PC-3 (cell line): ENCODE data around the gene C6orf89. TPM values are rescaled to one million over a fixed set of nuclear protein-coding genes. Genes with fewer than 3 reads are reported as not detected.

Experiments
- ATAC-seq: fragments of 200-7000 bp; cut with Tn5 transposase; 2 replicates; pipeline ENCODE4 v1.9.1; 2020; ENCODE audit warnings: mild to moderate bottlenecking, moderate library complexity
- BruUV-seq: library from RNA; stranded (reverse); fragments of 400-500 nt; replicated peaks from 2 replicates; lab custom pipeline; 2021; lab: Mats Ljungman, UMichigan
- CTCF ChIA-PET: fragments of 300-600 bp; sonication (Branson Sonifier 250); formaldehyde crosslinking; loops from one replicate; lab custom pipeline; 2022; ENCODE audit warnings: antibody characterized with exemption; lab: Charles Lee
- POLR2A ChIA-PET: fragments of 300-600 bp; sonication (Branson Sonifier 250); formaldehyde crosslinking; loops from one replicate; lab custom pipeline; 2022; ENCODE audit warnings: antibody characterized with exemption; ENCODE audit not compliant: unreplicated experiment; lab: Charles Lee
- DNase-seq: peaks from one replicate; pipeline ENCODE4 v3.0.0-alpha.2; 2015
- H2AFZ ChIP-seq: fragments of 300-600 bp; sonication (generic); 2 replicates; pipeline ENCODE4 v1.6.0; 2016; ENCODE audit warnings: antibody characterized with exemption, low read length
- H3F3A ChIP-seq: fragments of 300-600 bp; sonication (generic); one replicate; pipeline ENCODE4 v1.6.0; 2017; ENCODE audit warnings: antibody characterized with exemption, low read length, control low read depth, mild to moderate bottlenecking; ENCODE audit not compliant: unreplicated experiment
- H3K27ac ChIP-seq: fragments of 300-600 bp; sonication (generic); 2 replicates; pipeline ENCODE4 v1.5.1; 2016; ENCODE audit warnings: mild to moderate bottlenecking, low read length
- H3K27me3 ChIP-seq: fragments of 300-600 bp; sonication (generic); 2 replicates; pipeline ENCODE4 v1.6.1; 2016; ENCODE audit warnings: low read length, mixed read lengths
- H3K36me3 ChIP-seq: fragments of 300-600 bp; sonication (generic); 2 replicates; pipeline ENCODE4 v1.6.1; 2016; ENCODE audit warnings: low read depth, mixed run types, low read length, mixed read lengths
- H3K4me1 ChIP-seq: fragments of 300-600 bp; sonication (generic); 2 replicates; pipeline ENCODE4 v1.5.1; 2016; ENCODE audit warnings: low read length; ENCODE audit not compliant: insufficient read depth
- H3K4me2 ChIP-seq: fragments of 300-600 bp; sonication (generic); 2 replicates; pipeline ENCODE4 v1.6.0; 2016; ENCODE audit warnings: low read length
- H3K4me3 ChIP-seq: fragments of 300-600 bp; sonication (generic); 2 replicates; pipeline ENCODE4 v1.5.1; 2016; ENCODE audit warnings: mild to moderate bottlenecking, low read length, mixed read lengths
- H3K79me2 ChIP-seq: fragments of 300-600 bp; sonication (generic); 2 replicates; pipeline ENCODE4 v1.6.1; 2017; ENCODE audit warnings: low read length, mixed read lengths
- H3K9ac ChIP-seq: fragments of 300-600 bp; sonication (generic); 2 replicates; pipeline ENCODE4 v1.6.0; 2016; ENCODE audit warnings: mild to moderate bottlenecking, low read length
- H3K9me2 ChIP-seq: fragments of 300-600 bp; sonication (generic); replicated peaks from 2 replicates; pipeline ENCODE4 v1.6.1; 2016; ENCODE audit warnings: mixed run types, low read length, mixed read lengths
- H3K9me3 ChIP-seq: fragments of 300-600 bp; sonication (generic); 2 replicates; pipeline ENCODE4 v1.6.1; 2016; ENCODE audit warnings: low read length, mixed read lengths
- H4K20me1 ChIP-seq: fragments of 300-600 bp; sonication (generic); 2 replicates; pipeline ENCODE4 v1.6.1; 2016; ENCODE audit warnings: low read length, mixed read lengths
- EZH2 ChIP-seq: fragments of 300-600 bp; sonication (generic); IDR thresholded peaks from one replicate; pipeline ENCODE4 v1.6.1; 2017; ENCODE audit warnings: antibody characterized with exemption, mild to moderate bottlenecking, low read length; ENCODE audit not compliant: unreplicated experiment
- EZH2phosphoT487 ChIP-seq: fragments of 300-600 bp; sonication (generic); IDR thresholded peaks from 2 replicates; pipeline ENCODE4 v1.6.1; 2018; ENCODE audit warnings: mild to moderate bottlenecking, antibody characterized with exemption, low read length, borderline replicate concordance
- intact Hi-C: fragments of 100-400 bp; cut with micrococcal nuclease; formaldehyde crosslinking; loops from 2 replicates; pipeline ENCODE4 v1.9.0; 2023
- total RNA-seq: library from RNA; depleted of rRNA; stranded (reverse); fragments of >200 nt; gene quantifications from 2 replicates; pipeline ENCODE4 v1.2.3, GENCODE V29; 2014
- TF ChIP-seq, protein P1 (sequence below): fragments of 300-600 bp; sonication (generic); conservative IDR thresholded peaks from 2 replicates; pipeline ENCODE4 v1.5.1; 2017; ENCODE audit warnings: antibody characterized with exemption, low read depth, mild to moderate bottlenecking, low read length

The C6orf89 gene
- total RNA-seq, 1 experiment from 2014 or later = 27.8 TPM

DNA sequence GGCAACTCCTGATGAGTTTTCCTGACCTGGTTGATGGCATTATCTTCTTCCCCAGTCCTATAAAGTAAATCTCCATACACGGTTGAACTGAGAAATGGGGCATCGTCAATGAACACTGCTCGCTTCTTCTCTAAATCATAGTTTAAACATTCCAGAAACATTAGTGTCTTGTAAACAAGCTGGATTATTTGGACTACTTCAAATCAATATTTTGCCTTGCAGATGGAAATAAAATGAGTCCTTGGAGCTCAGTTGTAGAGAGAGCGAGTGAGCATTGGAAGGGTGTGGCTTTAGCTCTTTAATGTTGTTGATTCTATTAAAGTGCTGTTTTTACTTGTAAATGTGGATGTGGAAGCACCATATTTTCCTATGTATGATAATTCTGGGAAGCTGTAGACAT, 18.4 kb downstream of the C6orf89 start:
- Histone ChIP-seq H3K9me3 (no peaks in the 10 kb centered on the region), H3K27me3 (no peaks in the 10 kb centered on the region), H3K4me1 (peaks cover 39% of the 10 kb centered on the region), H4K20me1 (no peaks in the 10 kb centered on the region), H3K9ac (no peak overlapping the region), H3K4me3 (no peak overlapping the region), H2AFZ (no peak overlapping the region), H3K27ac (peak overlapping the region; percentile 38), H3F3A (no peaks in the 10 kb centered on the region), H3K79me2 (no peaks in the 10 kb centered on the region), H3K4me2 (peak overlapping the region; percentile 40), H3K36me3 (peaks cover 11% of the 10 kb centered on the region; the same call in 1 of the 2 replicates), H3K9me2 (no peaks in the 10 kb centered on the region)
- TF ChIP-seq EZH2phosphoT487 = no peak
- TF ChIP-seq, protein P1, sequence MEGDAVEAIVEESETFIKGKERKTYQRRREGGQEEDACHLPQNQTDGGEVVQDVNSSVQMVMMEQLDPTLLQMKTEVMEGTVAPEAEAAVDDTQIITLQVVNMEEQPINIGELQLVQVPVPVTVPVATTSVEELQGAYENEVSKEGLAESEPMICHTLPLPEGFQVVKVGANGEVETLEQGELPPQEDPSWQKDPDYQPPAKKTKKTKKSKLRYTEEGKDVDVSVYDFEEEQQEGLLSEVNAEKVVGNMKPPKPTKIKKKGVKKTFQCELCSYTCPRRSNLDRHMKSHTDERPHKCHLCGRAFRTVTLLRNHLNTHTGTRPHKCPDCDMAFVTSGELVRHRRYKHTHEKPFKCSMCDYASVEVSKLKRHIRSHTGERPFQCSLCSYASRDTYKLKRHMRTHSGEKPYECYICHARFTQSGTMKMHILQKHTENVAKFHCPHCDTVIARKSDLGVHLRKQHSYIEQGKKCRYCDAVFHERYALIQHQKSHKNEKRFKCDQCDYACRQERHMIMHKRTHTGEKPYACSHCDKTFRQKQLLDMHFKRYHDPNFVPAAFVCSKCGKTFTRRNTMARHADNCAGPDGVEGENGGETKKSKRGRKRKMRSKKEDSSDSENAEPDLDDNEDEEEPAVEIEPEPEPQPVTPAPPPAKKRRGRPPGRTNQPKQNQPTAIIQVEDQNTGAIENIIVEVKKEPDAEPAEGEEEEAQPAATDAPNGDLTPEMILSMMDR = no peak
- POLR2A ChIA-PET = interaction anchor here (0.5 to 0.7 kb wide), 2 partner anchors 27 to 192 kb away, joined by 3 read pairs; no protein-coding TSS in a partner anchor
- CTCF ChIA-PET = interaction anchor here (0.5 to 1.1 kb wide), 3 partner anchors 10 to 114 kb away, joined by 5 to 15 read pairs (median 7); partner anchors contain the start of gene PPIL1
- intact Hi-C loops = loop anchor here (1.0 kb wide), 1 partner anchor 8 kb away; no protein-coding TSS in a partner anchor
- no TSS peak for BruUV-seq
- peak; percentile 91 for ATAC-seq
- peak; percentile 68 for DNase-seq

DNA sequence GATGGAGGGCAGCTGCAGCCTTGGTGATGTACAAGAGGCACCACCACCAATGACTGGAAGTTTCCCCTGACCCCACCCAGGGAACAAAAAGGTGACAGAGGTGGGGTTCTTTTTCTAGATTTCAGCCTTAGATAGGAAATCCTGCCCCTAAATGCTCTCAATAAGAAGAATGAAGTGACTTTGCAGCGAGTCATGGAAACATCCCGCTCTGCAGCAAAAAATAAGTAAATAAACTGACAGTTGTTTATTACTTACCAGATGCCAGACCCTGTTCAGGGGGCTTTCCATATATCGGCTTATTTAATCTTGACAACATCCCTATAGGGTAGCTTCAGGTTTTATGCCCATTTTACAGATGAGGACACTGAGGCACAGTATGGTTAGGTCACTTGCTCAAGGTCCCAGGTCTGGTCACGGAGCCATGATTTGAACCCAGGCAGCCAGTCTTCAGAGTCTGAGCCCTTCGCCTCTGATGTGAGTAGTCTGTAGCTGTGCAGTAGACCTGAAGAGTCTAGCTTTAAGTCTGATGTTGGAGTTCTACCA, 19.2 kb downstream of the C6orf89 start:
- peak; percentile 15 for DNase-seq
- H3K27ac ChIP-seq = peak overlapping the region; percentile 38; the same call in 1 of the 2 replicates
- CTCF ChIA-PET = interaction anchor here (1.0 kb wide), 1 partner anchor 9 kb away, joined by 15 read pairs; no protein-coding TSS in a partner anchor
- H3K4me3 ChIP-seq = no peak overlapping the region
- H3K36me3 ChIP-seq = peaks cover 11% of the 10 kb centered on the region; the same call in 1 of the 2 replicates
- H2AFZ ChIP-seq = no peak overlapping the region
- no TSS peak for BruUV-seq
- H3K79me2 ChIP-seq = no peaks in the 10 kb centered on the region
- no peaks in the 10 kb centered on the region for H3K27me3 ChIP-seq
- no peaks in the 10 kb centered on the region for H4K20me1 ChIP-seq
- H3K9me3 ChIP-seq = no peaks in the 10 kb centered on the region
- POLR2A ChIA-PET = no interaction called here
- TF ChIP-seq, protein P1 = no peak
- no peak for TF ChIP-seq EZH2
- TF ChIP-seq EZH2phosphoT487 = no peak
- intact Hi-C loops = loop anchor here (1.0 kb wide), 1 partner anchor 7 kb away; no protein-coding TSS in a partner anchor
- H3F3A ChIP-seq = no peaks in the 10 kb centered on the region
- ATAC-seq = no peak
- no peaks in the 10 kb centered on the region for H3K9me2 ChIP-seq
- peaks cover 39% of the 10 kb centered on the region for H3K4me1 ChIP-seq
- H3K9ac ChIP-seq = no peak overlapping the region
- peak overlapping the region; percentile 40; the same call in 1 of the 2 replicates for H3K4me2 ChIP-seq
